ENCODE data around the gene LRBA. TPM values are rescaled to one million over a fixed set of nuclear protein-coding genes. Genes with fewer than 3 reads are reported as not detected.

LRBA gene
- total and polyA plus RNA-seq, 9 of the 15 experiments (the other 6 are each of a cell fraction or from before 2014, with no cell fraction given) = 24.2 to 88.7 (median 59.7) TPM

- TF ChIP-seq, protein P1, sequence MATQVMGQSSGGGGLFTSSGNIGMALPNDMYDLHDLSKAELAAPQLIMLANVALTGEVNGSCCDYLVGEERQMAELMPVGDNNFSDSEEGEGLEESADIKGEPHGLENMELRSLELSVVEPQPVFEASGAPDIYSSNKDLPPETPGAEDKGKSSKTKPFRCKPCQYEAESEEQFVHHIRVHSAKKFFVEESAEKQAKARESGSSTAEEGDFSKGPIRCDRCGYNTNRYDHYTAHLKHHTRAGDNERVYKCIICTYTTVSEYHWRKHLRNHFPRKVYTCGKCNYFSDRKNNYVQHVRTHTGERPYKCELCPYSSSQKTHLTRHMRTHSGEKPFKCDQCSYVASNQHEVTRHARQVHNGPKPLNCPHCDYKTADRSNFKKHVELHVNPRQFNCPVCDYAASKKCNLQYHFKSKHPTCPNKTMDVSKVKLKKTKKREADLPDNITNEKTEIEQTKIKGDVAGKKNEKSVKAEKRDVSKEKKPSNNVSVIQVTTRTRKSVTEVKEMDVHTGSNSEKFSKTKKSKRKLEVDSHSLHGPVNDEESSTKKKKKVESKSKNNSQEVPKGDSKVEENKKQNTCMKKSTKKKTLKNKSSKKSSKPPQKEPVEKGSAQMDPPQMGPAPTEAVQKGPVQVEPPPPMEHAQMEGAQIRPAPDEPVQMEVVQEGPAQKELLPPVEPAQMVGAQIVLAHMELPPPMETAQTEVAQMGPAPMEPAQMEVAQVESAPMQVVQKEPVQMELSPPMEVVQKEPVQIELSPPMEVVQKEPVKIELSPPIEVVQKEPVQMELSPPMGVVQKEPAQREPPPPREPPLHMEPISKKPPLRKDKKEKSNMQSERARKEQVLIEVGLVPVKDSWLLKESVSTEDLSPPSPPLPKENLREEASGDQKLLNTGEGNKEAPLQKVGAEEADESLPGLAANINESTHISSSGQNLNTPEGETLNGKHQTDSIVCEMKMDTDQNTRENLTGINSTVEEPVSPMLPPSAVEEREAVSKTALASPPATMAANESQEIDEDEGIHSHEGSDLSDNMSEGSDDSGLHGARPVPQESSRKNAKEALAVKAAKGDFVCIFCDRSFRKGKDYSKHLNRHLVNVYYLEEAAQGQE (IDR thresholded peaks at IDR 0.05; ENCODE audit: borderline replicate concordance) = no peak; the same call in 1 of the 2 replicates
- TF ChIP-seq, protein P1 (CRISPR knock-in tag; IDR thresholded peaks at IDR 0.05; ENCODE audit: low read depth) = no peak
- TF ChIP-seq GABPB1 (CRISPR knock-in tag; IDR thresholded peaks at IDR 0.05) = no peak
- peak; percentile 93 for TF ChIP-seq ZNF165 (CRISPR knock-in tag; IDR thresholded peaks at IDR 0.05; ENCODE audit: borderline replicate concordance)
- peak; percentile 89; the same call in 1 of the 2 replicates for TF ChIP-seq HSF4 (CRISPR knock-in tag; IDR thresholded peaks at IDR 0.05; ENCODE audit: borderline replicate concordance)
- TF ChIP-seq SREBF2 (CRISPR knock-in tag; IDR thresholded peaks at IDR 0.05) = no peak
- TF ChIP-seq CREM (IDR thresholded peaks at IDR 0.05; ENCODE audit: low read depth) = no peak
- TF ChIP-seq, protein P2, sequence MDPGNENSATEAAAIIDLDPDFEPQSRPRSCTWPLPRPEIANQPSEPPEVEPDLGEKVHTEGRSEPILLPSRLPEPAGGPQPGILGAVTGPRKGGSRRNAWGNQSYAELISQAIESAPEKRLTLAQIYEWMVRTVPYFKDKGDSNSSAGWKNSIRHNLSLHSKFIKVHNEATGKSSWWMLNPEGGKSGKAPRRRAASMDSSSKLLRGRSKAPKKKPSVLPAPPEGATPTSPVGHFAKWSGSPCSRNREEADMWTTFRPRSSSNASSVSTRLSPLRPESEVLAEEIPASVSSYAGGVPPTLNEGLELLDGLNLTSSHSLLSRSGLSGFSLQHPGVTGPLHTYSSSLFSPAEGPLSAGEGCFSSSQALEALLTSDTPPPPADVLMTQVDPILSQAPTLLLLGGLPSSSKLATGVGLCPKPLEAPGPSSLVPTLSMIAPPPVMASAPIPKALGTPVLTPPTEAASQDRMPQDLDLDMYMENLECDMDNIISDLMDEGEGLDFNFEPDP (CRISPR knock-in tag; IDR thresholded peaks at IDR 0.05) = no peak
- no peak for TF ChIP-seq NFYB (IDR thresholded peaks at IDR 0.05; ENCODE audit: extremely low read depth, insufficient read length)
- TF ChIP-seq NCOR1 (IDR thresholded peaks at IDR 0.05) = no peak
- peak; percentile 25; the same call in 1 of the 2 replicates for TF ChIP-seq SMARCC2 (IDR thresholded peaks at IDR 0.05; ENCODE audit: low read depth)
- no peak for TF ChIP-seq HDAC2 (IDR thresholded peaks at IDR 0.05)
- TF ChIP-seq, protein P3, sequence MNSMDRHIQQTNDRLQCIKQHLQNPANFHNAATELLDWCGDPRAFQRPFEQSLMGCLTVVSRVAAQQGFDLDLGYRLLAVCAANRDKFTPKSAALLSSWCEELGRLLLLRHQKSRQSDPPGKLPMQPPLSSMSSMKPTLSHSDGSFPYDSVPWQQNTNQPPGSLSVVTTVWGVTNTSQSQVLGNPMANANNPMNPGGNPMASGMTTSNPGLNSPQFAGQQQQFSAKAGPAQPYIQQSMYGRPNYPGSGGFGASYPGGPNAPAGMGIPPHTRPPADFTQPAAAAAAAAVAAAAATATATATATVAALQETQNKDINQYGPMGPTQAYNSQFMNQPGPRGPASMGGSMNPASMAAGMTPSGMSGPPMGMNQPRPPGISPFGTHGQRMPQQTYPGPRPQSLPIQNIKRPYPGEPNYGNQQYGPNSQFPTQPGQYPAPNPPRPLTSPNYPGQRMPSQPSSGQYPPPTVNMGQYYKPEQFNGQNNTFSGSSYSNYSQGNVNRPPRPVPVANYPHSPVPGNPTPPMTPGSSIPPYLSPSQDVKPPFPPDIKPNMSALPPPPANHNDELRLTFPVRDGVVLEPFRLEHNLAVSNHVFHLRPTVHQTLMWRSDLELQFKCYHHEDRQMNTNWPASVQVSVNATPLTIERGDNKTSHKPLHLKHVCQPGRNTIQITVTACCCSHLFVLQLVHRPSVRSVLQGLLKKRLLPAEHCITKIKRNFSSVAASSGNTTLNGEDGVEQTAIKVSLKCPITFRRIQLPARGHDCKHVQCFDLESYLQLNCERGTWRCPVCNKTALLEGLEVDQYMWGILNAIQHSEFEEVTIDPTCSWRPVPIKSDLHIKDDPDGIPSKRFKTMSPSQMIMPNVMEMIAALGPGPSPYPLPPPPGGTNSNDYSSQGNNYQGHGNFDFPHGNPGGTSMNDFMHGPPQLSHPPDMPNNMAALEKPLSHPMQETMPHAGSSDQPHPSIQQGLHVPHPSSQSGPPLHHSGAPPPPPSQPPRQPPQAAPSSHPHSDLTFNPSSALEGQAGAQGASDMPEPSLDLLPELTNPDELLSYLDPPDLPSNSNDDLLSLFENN (IDR thresholded peaks at IDR 0.05; ENCODE audit: low read depth in 2 of 2, low read length in 2 of 2) = no peak
These were observed 698.5 kb downstream of the LRBA start (continued) for GRCh38 chr4:150316332-150317205.

Data from K562 (cell line).